Mucosa of stomach (tissue), 1 donor: ENCODE measurements around the gene ITSN1.

ENCODE experiments used
- H3K27me3 ChIP-seq: one replicate; pipeline ENCODE4 v1.7.0; 2013; ENCODE audit warnings: mild to moderate bottlenecking, low read length; ENCODE audit not compliant: control insufficient read depth, insufficient read depth
- H3K36me3 ChIP-seq: one replicate; pipeline ENCODE4 v1.7.0; 2013; ENCODE audit warnings: low read length; ENCODE audit not compliant: control insufficient read depth, insufficient read depth
- H3K4me1 ChIP-seq: one replicate; pipeline ENCODE4 v1.7.0; 2013; ENCODE audit warnings: mild to moderate bottlenecking, low read length; ENCODE audit not compliant: control insufficient read depth, insufficient read depth
- H3K4me3 ChIP-seq: one replicate; pipeline ENCODE4 v1.7.0; 2013; ENCODE audit warnings: low read length
- H3K9ac ChIP-seq: one replicate; pipeline ENCODE4 v1.7.0; 2013; ENCODE audit warnings: mild to moderate bottlenecking, low read length, moderate library complexity
- H3K9me3 ChIP-seq: one replicate; pipeline ENCODE4 v1.7.0; 2013; ENCODE audit warnings: mild to moderate bottlenecking, low read length, moderate library complexity; ENCODE audit not compliant: control insufficient read depth
- donor health status: Pancreatic carcinoma.

ITSN1 gene

GRCh38 chr21:33892853-33893252, 250.6 kb downstream of the ITSN1 start:
- Histone ChIP-seq H3K36me3 (no peaks in the 10 kb centered on the region), H3K4me3 (no peak overlapping the region), H3K4me1 (peaks cover 6% of the 10 kb centered on the region), H3K27me3 (no peaks in the 10 kb centered on the region), H3K9ac (no peak overlapping the region), H3K9me3 (no peaks in the 10 kb centered on the region)

GRCh38 chr21:33893917-33894316, 251.6 kb downstream of the ITSN1 start:
- H3K36me3 ChIP-seq, result no peaks in the 10 kb centered on the region
- no peak overlapping the region for H3K4me3 ChIP-seq
- no peaks in the 10 kb centered on the region for H3K9me3 ChIP-seq
- peaks cover 6% of the 10 kb centered on the region for H3K4me1 ChIP-seq
- H3K9ac ChIP-seq, result no peak overlapping the region
- no peaks in the 10 kb centered on the region for H3K27me3 ChIP-seq

GRCh38 chr21:33894736-33895288, 252.5 kb downstream of the ITSN1 start:
- Histone ChIP-seq H3K4me1 (peaks cover 6% of the 10 kb centered on the region), H3K9ac (peak overlapping the region; percentile 8), H3K9me3 (no peaks in the 10 kb centered on the region), H3K4me3 (peak overlapping the region; percentile 9), H3K27me3 (no peaks in the 10 kb centered on the region), H3K36me3 (no peaks in the 10 kb centered on the region)

GRCh38 chr21:33895356-33895755, 253.1 kb downstream of the ITSN1 start:
- no peaks in the 10 kb centered on the region for H3K36me3 ChIP-seq
- no peak overlapping the region for H3K9ac ChIP-seq
- no peaks in the 10 kb centered on the region for H3K9me3 ChIP-seq
- no peak overlapping the region for H3K4me3 ChIP-seq
- H3K27me3 ChIP-seq, result no peaks in the 10 kb centered on the region
- H3K4me1 ChIP-seq, result peaks cover 6% of the 10 kb centered on the region

GRCh38 chr21:33896691-33897090, 254.4 kb downstream of the ITSN1 start:
- Histone ChIP-seq H3K27me3 (no peaks in the 10 kb centered on the region), H3K4me1 (peaks cover 6% of the 10 kb centered on the region), H3K36me3 (no peaks in the 10 kb centered on the region), H3K9me3 (no peaks in the 10 kb centered on the region), H3K4me3 (no peak overlapping the region), H3K9ac (no peak overlapping the region)

- H3K4me1 ChIP-seq, result peaks cover 6% of the 10 kb centered on the region
- H3K36me3 ChIP-seq, result no peaks in the 10 kb centered on the region
- H3K27me3 ChIP-seq, result no peaks in the 10 kb centered on the region
- H3K4me3 ChIP-seq, result no peak overlapping the region
- no peaks in the 10 kb centered on the region for H3K9me3 ChIP-seq
- H3K9ac ChIP-seq, result no peak overlapping the region
Measured at GRCh38 chr21:33897098-33897497, 254.8 kb downstream of the ITSN1 start.

GRCh38 chr21:33897739-33898138, 255.4 kb downstream of the ITSN1 start:
- Histone ChIP-seq H3K4me1 (peaks cover 6% of the 10 kb centered on the region), H3K4me3 (no peak overlapping the region), H3K9ac (no peak overlapping the region), H3K36me3 (peaks cover 4% of the 10 kb centered on the region), H3K27me3 (no peaks in the 10 kb centered on the region), H3K9me3 (no peaks in the 10 kb centered on the region)

GRCh38 chr21:33898586-33898985, 256.3 kb downstream of the ITSN1 start:
- Histone ChIP-seq H3K36me3 (peaks cover 6% of the 10 kb centered on the region), H3K4me1 (peaks cover 6% of the 10 kb centered on the region), H3K9me3 (no peaks in the 10 kb centered on the region), H3K9ac (no peak overlapping the region), H3K4me3 (no peak overlapping the region), H3K27me3 (no peaks in the 10 kb centered on the region)

- Histone ChIP-seq H3K36me3 (peaks cover 9% of the 10 kb centered on the region), H3K27me3 (no peaks in the 10 kb centered on the region), H3K9ac (no peak overlapping the region), H3K4me3 (no peak overlapping the region), H3K4me1 (peaks cover 6% of the 10 kb centered on the region), H3K9me3 (no peaks in the 10 kb centered on the region)
Measured at GRCh38 chr21:33899199-33899598, 256.9 kb downstream of the ITSN1 start.

GRCh38 chr21:33901412-33902288, 259.3 kb downstream of the ITSN1 start:
- H3K9me3 ChIP-seq, result no peaks in the 10 kb centered on the region
- H3K9ac ChIP-seq, result no peak overlapping the region
- no peak overlapping the region for H3K4me3 ChIP-seq
- peaks cover 20% of the 10 kb centered on the region for H3K36me3 ChIP-seq
- no peaks in the 10 kb centered on the region for H3K27me3 ChIP-seq
- no peaks in the 10 kb centered on the region for H3K4me1 ChIP-seq

GRCh38 chr21:33902349-33902748, 260.0 kb downstream of the ITSN1 start:
- H3K27me3 ChIP-seq, result no peaks in the 10 kb centered on the region
- no peak overlapping the region for H3K9ac ChIP-seq
- H3K9me3 ChIP-seq, result no peaks in the 10 kb centered on the region
- H3K4me3 ChIP-seq, result no peak overlapping the region
- peaks cover 20% of the 10 kb centered on the region for H3K36me3 ChIP-seq
- no peaks in the 10 kb centered on the region for H3K4me1 ChIP-seq

- no peak overlapping the region for H3K9ac ChIP-seq
- H3K4me1 ChIP-seq, result no peaks in the 10 kb centered on the region
- no peaks in the 10 kb centered on the region for H3K9me3 ChIP-seq
- H3K36me3 ChIP-seq, result peaks cover 24% of the 10 kb centered on the region
- no peak overlapping the region for H3K4me3 ChIP-seq
- H3K27me3 ChIP-seq, result no peaks in the 10 kb centered on the region
Measured at GRCh38 chr21:33904041-33904440, 261.7 kb downstream of the ITSN1 start.
